Measurements from ENCODE around the gene FOXM1. TPM values are rescaled to one million over a fixed set of nuclear protein-coding genes. Genes with fewer than 3 reads are reported as not detected.

Gene FOXM1
- total and polyA plus RNA-seq, 2 donors from 2014 or later: 1.3 TPM

GRCh38 chr12:2890001-2890387 lies 13.0 kb upstream of the FOXM1 start:
- peak overlapping the region; percentile 83 to 97 for H3K27ac ChIP-seq (ENCODE audit: low read depth in 2 of 2, low read length in 2 of 2)
- H3K4me1 ChIP-seq (ENCODE audit: control insufficient read depth in 2 of 3, insufficient read depth in 2 of 3, low read depth in 1 of 3, low read length in 3 of 3): peaks cover 0 to 8% (median 5%) of the 10 kb centered on the region in 3 donors
- FAIRE-seq (no peak), DNase-seq (peak in 1 of 5 donors; percentile 17)
- intact Hi-C loops (cut with DNase I): no loop called here
- H3K9ac ChIP-seq (ENCODE audit: low read length in 3 of 3): peak overlapping the region; percentile 26 to 84 (median 53)
- peak overlapping the region; percentile 53 to 81 (median 60) for H3K4me3 ChIP-seq (ENCODE audit: low read length in 3 of 3)
- H3K27me3 ChIP-seq (ENCODE audit: control insufficient read depth, insufficient read depth, low read length): no peaks in the 10 kb centered on the region
- no peaks in the 10 kb centered on the region for H3K9me3 ChIP-seq (ENCODE audit: control insufficient read depth in 2 of 3, insufficient read depth in 1 of 3, low read length in 3 of 3)
- H3K36me3 ChIP-seq (ENCODE audit: control insufficient read depth in 2 of 3, insufficient read depth in 3 of 3, low read length in 3 of 3): no peaks in the 10 kb centered on the region
- TF ChIP-seq CTCF (IDR thresholded peaks at IDR 0.05; ENCODE audit: borderline replicate concordance, extremely low read depth, insufficient read depth): no peak

- DNase-seq (peak in 3 of 5 donors; percentile 22 to 66 (median 48)), FAIRE-seq (no peak)
- Histone ChIP-seq H3K27ac (ENCODE audit: low read depth in 2 of 2, low read length in 2 of 2) (peak overlapping the region; percentile 43 to 70), H3K4me3 (ENCODE audit: low read length in 3 of 3) (no peak overlapping the region), H3K36me3 (ENCODE audit: control insufficient read depth in 2 of 3, insufficient read depth in 3 of 3, low read length in 3 of 3) (no peaks in the 10 kb centered on the region), H3K9me3 (ENCODE audit: control insufficient read depth in 2 of 3, insufficient read depth in 1 of 3, low read length in 3 of 3) (no peaks in the 10 kb centered on the region), H3K9ac (ENCODE audit: low read length in 3 of 3) (no peak overlapping the region), H3K27me3 (ENCODE audit: control insufficient read depth, insufficient read depth, low read length) (no peaks in the 10 kb centered on the region), H3K4me1 (ENCODE audit: control insufficient read depth in 2 of 3, insufficient read depth in 2 of 3, low read depth in 1 of 3, low read length in 3 of 3) (peaks cover 0 to 8% (median 6%) of the 10 kb centered on the region in 3 donors)
- no peak for TF ChIP-seq CTCF (IDR thresholded peaks at IDR 0.05; ENCODE audit: borderline replicate concordance, extremely low read depth, insufficient read depth)
- intact Hi-C loops (cut with DNase I): no loop called here
Measured at GRCh38 chr12:2886768-2887450, 9.9 kb upstream of the FOXM1 start.

GRCh38 chr12:2884810-2885209 lies 7.8 kb upstream of the FOXM1 start:
- no peak overlapping the region for H3K9ac ChIP-seq (ENCODE audit: low read length in 3 of 3)
- no peaks in the 10 kb centered on the region for H3K9me3 ChIP-seq (ENCODE audit: control insufficient read depth in 2 of 3, insufficient read depth in 1 of 3, low read length in 3 of 3)
- H3K4me1 ChIP-seq (ENCODE audit: control insufficient read depth in 2 of 3, insufficient read depth in 2 of 3, low read depth in 1 of 3, low read length in 3 of 3): peaks cover 0 to 5% (median 4%) of the 10 kb centered on the region in 3 donors
- no peaks in the 10 kb centered on the region for H3K27me3 ChIP-seq (ENCODE audit: control insufficient read depth, insufficient read depth, low read length)
- DNase-seq (no peak), FAIRE-seq (no peak)
- H3K4me3 ChIP-seq (ENCODE audit: low read length in 3 of 3): no peak overlapping the region
- intact Hi-C loops (cut with DNase I): no loop called here
- no peaks in the 10 kb centered on the region for H3K36me3 ChIP-seq (ENCODE audit: control insufficient read depth in 2 of 3, insufficient read depth in 3 of 3, low read length in 3 of 3)
- no peak for TF ChIP-seq CTCF (IDR thresholded peaks at IDR 0.05; ENCODE audit: borderline replicate concordance, extremely low read depth, insufficient read depth)
- H3K27ac ChIP-seq (ENCODE audit: low read depth in 2 of 2, low read length in 2 of 2): peak overlapping the region in 1 of 2 donors; percentile 29
